Brain microvascular endothelial cell (primary cell): ENCODE data around the gene BNC1.
"Not testable (repeated sequence)": the region's sequence is repeated elsewhere in the genome, so short reads cannot be mapped to it uniquely, and the experiment has no call there.

Experiments used
- DNase-seq: peaks from one replicate; pipeline ENCODE4 v3.0.0-alpha.2; 2020
- H3K27ac ChIP-seq: fragments of 250-450 bp; sonication (Bioruptor Pico); 2 replicates; pipeline ENCODE4 v1.5.1; 2020; ENCODE audit warnings: mild to moderate bottlenecking, moderate library complexity
- H3K27me3 ChIP-seq: fragments of 250-450 bp; sonication (Bioruptor Pico); replicated peaks from 2 replicates; pipeline ENCODE4 v1.5.1; 2020; ENCODE audit warnings: mild to moderate bottlenecking
- H3K36me3 ChIP-seq: fragments of 250-450 bp; sonication (Bioruptor Pico); replicated peaks from 2 replicates; pipeline ENCODE4 v1.5.1; 2020; ENCODE audit warnings: mild to moderate bottlenecking
- H3K4me3 ChIP-seq: 2 replicates; pipeline ENCODE4 v1.5.1; 2011; ENCODE audit warnings: low read depth, mild to moderate bottlenecking, control low read depth, low read length, moderate library complexity
- in situ Hi-C: cut with HindIII; loops from 2 replicates; pipeline ENCODE4 v1.10.0; 2017; ENCODE audit warnings: low sequenced_read_pairs, low pct_ligation_motif_present
- TF ChIP-seq, protein P1 (sequence below): IDR thresholded peaks from 2 replicates; pipeline ENCODE4 v1.5.1; 2011; ENCODE audit warnings: low read depth, mild to moderate bottlenecking, moderate library complexity, low read length, control low read depth, inconsistent platforms; ENCODE audit errors: missing control alignments

The BNC1 gene

DNA sequence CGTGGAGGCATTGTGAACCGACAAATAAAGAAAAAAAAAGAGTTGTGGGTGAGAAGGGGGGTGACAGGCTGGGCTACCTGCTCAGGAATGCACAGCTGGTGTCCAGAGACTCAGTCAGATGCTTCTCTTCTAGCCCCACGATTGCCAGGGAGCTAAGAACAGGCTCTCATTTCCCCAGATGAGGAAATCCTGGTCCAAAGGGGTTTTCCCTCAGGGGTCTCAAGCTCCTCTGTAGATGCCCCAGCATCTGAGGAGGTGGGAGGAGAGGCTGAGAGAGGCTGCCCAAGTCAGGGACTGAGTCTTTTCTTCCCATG is 35.5 kb downstream of the BNC1 start:
- Histone ChIP-seq H3K27ac (no peak overlapping the region), H3K27me3 (peaks cover 4% of the 10 kb centered on the region), H3K4me3 (no peak overlapping the region), H3K36me3 (no peaks in the 10 kb centered on the region)
- DNase-seq: no peak
- TF ChIP-seq, protein P1, sequence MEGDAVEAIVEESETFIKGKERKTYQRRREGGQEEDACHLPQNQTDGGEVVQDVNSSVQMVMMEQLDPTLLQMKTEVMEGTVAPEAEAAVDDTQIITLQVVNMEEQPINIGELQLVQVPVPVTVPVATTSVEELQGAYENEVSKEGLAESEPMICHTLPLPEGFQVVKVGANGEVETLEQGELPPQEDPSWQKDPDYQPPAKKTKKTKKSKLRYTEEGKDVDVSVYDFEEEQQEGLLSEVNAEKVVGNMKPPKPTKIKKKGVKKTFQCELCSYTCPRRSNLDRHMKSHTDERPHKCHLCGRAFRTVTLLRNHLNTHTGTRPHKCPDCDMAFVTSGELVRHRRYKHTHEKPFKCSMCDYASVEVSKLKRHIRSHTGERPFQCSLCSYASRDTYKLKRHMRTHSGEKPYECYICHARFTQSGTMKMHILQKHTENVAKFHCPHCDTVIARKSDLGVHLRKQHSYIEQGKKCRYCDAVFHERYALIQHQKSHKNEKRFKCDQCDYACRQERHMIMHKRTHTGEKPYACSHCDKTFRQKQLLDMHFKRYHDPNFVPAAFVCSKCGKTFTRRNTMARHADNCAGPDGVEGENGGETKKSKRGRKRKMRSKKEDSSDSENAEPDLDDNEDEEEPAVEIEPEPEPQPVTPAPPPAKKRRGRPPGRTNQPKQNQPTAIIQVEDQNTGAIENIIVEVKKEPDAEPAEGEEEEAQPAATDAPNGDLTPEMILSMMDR: no peak
- in situ Hi-C loops: no loop called here

DNA sequence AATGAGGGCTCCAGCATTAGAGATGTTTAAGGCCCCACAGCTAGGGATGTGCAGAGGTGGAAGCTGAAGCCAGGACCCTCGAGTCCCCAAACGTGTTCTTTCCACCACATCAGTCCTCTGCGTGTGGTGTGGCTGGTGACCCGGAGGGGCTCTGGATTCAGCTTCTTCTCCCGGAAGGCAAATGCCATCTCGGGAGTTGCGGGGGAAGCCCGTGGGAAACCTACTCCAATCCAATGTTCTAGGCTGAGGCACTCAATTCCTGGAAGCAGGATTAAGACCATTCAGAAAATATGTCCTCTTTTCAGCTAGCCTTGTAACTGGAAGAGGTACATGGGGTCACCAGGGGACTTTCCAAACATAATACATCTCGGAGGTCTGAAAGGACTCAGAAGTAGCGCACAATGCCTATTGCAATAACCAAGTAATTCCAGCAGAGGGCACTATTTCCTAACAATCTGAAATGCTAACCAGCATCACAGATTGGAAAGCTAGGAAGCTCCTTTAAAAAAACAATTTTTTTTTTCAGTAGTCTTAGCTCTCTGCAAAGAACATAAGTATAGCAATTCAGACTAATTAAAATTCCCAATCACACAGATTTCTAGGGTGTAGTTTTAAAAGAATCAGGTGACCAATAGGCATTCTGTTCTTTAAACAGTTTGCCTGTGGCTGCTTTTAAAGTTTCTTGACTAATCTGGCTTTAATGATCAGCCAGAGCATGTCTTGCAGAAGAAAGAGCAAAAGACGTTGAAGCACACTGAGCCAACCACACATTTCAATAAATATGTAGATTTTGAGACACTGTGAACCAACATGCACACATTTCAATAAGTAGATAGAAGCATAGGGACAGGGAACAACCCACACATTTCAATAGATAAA is 36.1 kb downstream of the BNC1 start:
- H3K4me3 ChIP-seq: no peak overlapping the region
- no peaks in the 10 kb centered on the region for H3K36me3 ChIP-seq
- TF ChIP-seq, protein P1: peak; percentile 73
- H3K27ac ChIP-seq: no peak overlapping the region
- in situ Hi-C loops: no loop called here
- peak; percentile 70 for DNase-seq
- H3K27me3 ChIP-seq: peaks cover 4% of the 10 kb centered on the region

DNA sequence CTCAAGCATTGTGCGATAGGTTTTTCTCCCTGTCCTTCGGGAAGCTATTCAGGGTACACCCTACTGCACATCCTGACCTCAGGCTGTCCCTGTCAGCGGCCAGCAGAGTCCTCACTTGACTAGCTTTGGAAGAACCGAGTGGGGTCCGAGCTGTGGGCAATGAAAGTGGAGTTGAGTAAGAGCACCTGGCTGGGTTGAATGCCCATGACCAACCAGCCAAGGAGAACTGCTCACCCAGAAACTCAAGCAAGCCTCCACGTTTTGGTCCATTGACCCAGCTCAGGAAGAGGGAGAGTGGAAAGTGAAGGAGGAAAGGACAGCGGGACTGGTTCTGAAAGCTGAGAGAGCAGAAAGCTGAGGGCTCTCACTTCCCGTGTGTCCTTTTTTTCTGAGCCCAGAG is 40.8 kb downstream of the BNC1 start:
- Histone ChIP-seq H3K27me3 (peaks cover 4% of the 10 kb centered on the region), H3K4me3 (no peak overlapping the region), H3K27ac (no peak overlapping the region), H3K36me3 (no peaks in the 10 kb centered on the region)
- TF ChIP-seq, protein P1: no peak
- no peak for DNase-seq
- in situ Hi-C loops: no loop called here

DNA sequence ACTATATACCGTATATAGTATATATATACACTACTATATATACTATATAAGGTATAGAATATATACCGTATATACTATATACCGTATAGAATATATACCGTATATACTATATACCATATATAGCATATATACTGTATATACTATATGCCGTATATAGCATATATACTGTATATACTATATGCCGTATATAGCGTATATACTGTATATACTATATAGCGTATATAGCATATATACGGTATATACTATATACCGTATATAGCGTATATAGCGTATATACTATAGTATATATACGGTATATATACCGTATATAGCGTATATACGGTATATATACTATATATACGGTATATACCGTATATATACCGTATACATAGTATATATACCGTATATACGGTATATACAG is 54.2 kb downstream of the BNC1 start:
- no peaks in the 10 kb centered on the region for H3K27me3 ChIP-seq
- DNase-seq: no peak
- H3K4me3 ChIP-seq: no peak overlapping the region
- TF ChIP-seq, protein P1: no peak
- H3K36me3 ChIP-seq: no peaks in the 10 kb centered on the region
- no peak overlapping the region for H3K27ac ChIP-seq
- in situ Hi-C loops: no loop called here

DNA sequence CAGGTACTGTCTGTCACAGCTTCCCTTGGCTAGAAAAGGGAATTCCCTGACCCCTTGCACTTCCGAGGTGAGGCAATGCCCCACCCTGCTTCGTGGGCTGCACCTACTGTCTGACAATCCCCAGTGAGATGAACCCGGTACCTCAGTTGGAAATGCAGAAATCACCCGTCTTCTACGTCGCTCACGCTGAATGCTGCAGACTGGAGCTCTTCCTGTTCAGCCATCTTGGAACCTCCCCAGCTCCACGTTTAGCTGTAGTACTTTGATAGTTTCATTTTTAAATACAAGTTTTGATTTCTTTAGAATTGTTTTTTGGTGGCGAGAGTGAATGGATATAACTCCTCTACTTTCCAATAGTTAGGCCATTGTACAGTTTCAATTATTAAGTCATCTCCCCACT is 59.0 kb downstream of the BNC1 start:
- H3K36me3 ChIP-seq: no peaks in the 10 kb centered on the region
- DNase-seq: no peak
- no peak overlapping the region for H3K27ac ChIP-seq
- TF ChIP-seq, protein P1: no peak
- H3K4me3 ChIP-seq: no peak overlapping the region
- no peaks in the 10 kb centered on the region for H3K27me3 ChIP-seq
- in situ Hi-C loops: no loop called here

DNA sequence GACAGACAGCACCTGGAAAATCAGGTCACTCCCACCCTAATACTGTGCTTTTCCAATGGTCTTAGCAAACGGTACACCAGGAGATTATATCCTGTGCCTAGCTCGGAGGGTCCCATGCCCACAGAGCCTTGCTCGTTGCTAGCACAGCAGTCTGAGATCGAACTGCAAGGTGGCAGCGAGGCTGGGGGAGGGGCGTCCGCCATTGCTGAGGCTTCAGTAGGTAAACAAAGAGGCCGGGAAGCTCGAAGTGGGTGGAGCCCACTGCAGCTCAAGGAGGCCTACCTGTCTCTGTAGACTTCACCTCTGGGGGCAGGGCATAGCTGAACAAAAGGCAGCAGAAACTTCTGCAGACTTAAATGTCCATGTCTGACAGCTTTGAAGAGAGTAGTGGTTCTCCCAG is 62.7 kb downstream of the BNC1 start:
- DNase-seq, H3K27ac ChIP-seq, in situ Hi-C loops, H3K36me3 ChIP-seq, H3K27me3 ChIP-seq, H3K4me3 ChIP-seq: not testable (repeated sequence)
